Lower leg skin (tissue), 3 donors: ENCODE measurements around the gene GLDN.

Source experiments
- POLR2A ChIP-seq, 2 donors: fragments of 450-650 bp; IDR thresholded peaks; one replicate each; pipeline ENCODE4 v1.6.1; 2016 to 2017; ENCODE audit warnings: antibody characterized with exemption in 2 of 2, mild to moderate bottlenecking in 1 of 2, moderate library complexity in 1 of 2
- TF ChIP-seq, protein P1 (sequence below), 3 donors: fragments of 450-650 bp; IDR thresholded peaks; one replicate each; pipeline ENCODE4 v1.5.1; 2016; ENCODE audit warnings: antibody characterized with exemption in 3 of 3, mild to moderate bottlenecking in 3 of 3, moderate library complexity in 2 of 3

DNA sequence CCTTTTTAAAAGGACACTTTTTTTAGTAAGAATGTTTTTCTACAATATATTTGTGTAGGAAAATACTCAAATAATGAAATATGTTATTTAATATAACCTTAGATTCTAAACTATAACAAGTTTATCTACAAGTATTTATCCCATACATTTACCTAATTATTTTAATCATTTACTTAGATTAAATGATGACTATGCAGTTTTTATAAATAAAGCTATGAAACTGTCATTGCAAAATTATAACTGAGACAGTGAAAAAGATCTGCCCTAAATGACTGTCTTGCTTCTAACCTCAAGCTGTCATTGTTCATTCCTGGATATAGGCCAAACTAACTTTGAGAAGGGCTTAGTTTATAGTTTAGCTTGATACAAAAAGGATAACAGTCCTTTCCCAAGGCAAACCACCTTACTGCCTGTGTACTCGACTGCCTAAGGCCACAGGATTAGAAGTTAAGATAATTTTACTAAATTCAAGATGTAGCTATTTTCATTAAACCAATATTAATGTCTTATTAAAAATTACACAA is 84.1 kb downstream of the GLDN start:
- TF ChIP-seq POLR2A (IDR thresholded peaks at IDR 0.05): no peak
- TF ChIP-seq, protein P1, sequence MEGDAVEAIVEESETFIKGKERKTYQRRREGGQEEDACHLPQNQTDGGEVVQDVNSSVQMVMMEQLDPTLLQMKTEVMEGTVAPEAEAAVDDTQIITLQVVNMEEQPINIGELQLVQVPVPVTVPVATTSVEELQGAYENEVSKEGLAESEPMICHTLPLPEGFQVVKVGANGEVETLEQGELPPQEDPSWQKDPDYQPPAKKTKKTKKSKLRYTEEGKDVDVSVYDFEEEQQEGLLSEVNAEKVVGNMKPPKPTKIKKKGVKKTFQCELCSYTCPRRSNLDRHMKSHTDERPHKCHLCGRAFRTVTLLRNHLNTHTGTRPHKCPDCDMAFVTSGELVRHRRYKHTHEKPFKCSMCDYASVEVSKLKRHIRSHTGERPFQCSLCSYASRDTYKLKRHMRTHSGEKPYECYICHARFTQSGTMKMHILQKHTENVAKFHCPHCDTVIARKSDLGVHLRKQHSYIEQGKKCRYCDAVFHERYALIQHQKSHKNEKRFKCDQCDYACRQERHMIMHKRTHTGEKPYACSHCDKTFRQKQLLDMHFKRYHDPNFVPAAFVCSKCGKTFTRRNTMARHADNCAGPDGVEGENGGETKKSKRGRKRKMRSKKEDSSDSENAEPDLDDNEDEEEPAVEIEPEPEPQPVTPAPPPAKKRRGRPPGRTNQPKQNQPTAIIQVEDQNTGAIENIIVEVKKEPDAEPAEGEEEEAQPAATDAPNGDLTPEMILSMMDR (IDR thresholded peaks at IDR 0.05): no peak
